HEK293 (cell line): ENCODE data around the gene SIRPA.
A peak's percentile ranks its signal among the peaks of the same experiment; 100 is the strongest.

Source experiments
- CTCF ChIA-PET: fragments of 350-600 bp; formaldehyde crosslinking; extraction: SDS; loops from one replicate; lab custom pipeline; 2021; ENCODE audit warnings: antibody characterized with exemption; lab: Yijun Ruan, JAX
- POLR2A ChIA-PET: fragments of 300-600 bp; formaldehyde crosslinking; extraction: SDS; loops from one replicate; lab custom pipeline; 2020; ENCODE audit warnings: antibody characterized with exemption, inconsistent platforms; lab: Yijun Ruan, JAX
- H3K27ac ChIP-seq: fragments of 200-500 bp; sonication (Bioruptor generic); 2 replicates; pipeline ENCODE4 v1.5.1; 2014; ENCODE audit warnings: low read depth, low read length, control low read depth, inconsistent platforms; ENCODE audit errors: extremely low read depth
- H3K36me3 ChIP-seq, 2 experiments: fragments of 200-500 bp in 1 of 2; sonication (Bioruptor generic) in 1 of 2; 1 replicate in 1 of 2; 2 replicates in 1 of 2; pipeline ENCODE4 v1.5.1; 2014 to 2017; ENCODE audit warnings: inconsistent platforms in 2 of 2, low read length in 2 of 2; ENCODE audit not compliant: control insufficient read depth in 2 of 2, insufficient read depth in 1 of 2
- H3K4me1 ChIP-seq: fragments of 200-500 bp; sonication (Bioruptor generic); 2 replicates; pipeline ENCODE4 v1.5.1; 2014; ENCODE audit warnings: mild to moderate bottlenecking, low read length, inconsistent platforms; ENCODE audit not compliant: control insufficient read depth, insufficient read depth
- H3K4me3 ChIP-seq: 2 replicates; pipeline ENCODE4 v1.5.1; 2011; ENCODE audit warnings: low read depth, mild to moderate bottlenecking, control low read depth, low read length, moderate library complexity
- H3K9me3 ChIP-seq: fragments of 200-500 bp; sonication (Bioruptor generic); 2 replicates; pipeline ENCODE4 v1.5.1; 2014; ENCODE audit warnings: low read depth, low read length, inconsistent platforms; ENCODE audit not compliant: control insufficient read depth, insufficient read depth
- FEZF1 ChIP-seq: fragments of 450-650 bp; formaldehyde crosslinking; IDR thresholded peaks from 2 replicates; pipeline ENCODE4 v1.5.1; 2016; ENCODE audit warnings: missing biosample characterization, missing genetic modification characterization
- GLI2 ChIP-seq: fragments of 450-650 bp; formaldehyde crosslinking; IDR thresholded peaks from 2 replicates; pipeline ENCODE4; 2017; ENCODE audit warnings: missing biosample characterization, missing genetic modification characterization, low read depth, borderline replicate concordance
- HIC1 ChIP-seq: fragments of 450-650 bp; formaldehyde crosslinking; IDR thresholded peaks from 2 replicates; pipeline ENCODE4 v1.5.1; 2016; ENCODE audit warnings: missing biosample characterization, missing genetic modification characterization
- HOXA7 ChIP-seq: sonication (generic); formaldehyde crosslinking; IDR thresholded peaks from 2 replicates; pipeline ENCODE4 v1.8.1; 2022; ENCODE audit warnings: missing genetic modification reagents, borderline replicate concordance
- IKZF3 ChIP-seq: fragments of 450-650 bp; IDR thresholded peaks from 2 replicates; pipeline ENCODE4 v1.5.0; 2018; ENCODE audit warnings: missing biosample characterization, mild to moderate bottlenecking, missing genetic modification characterization, moderate library complexity
- SETDB1 ChIP-seq: IDR thresholded peaks from one replicate; pipeline ENCODE4 v1.6.1; 2017; ENCODE audit warnings: mild to moderate bottlenecking, low read length, moderate library complexity, mixed read lengths; ENCODE audit not compliant: insufficient read length
- ZNF292 ChIP-seq: fragments of 450-650 bp; formaldehyde crosslinking; IDR thresholded peaks from 2 replicates; pipeline ENCODE4 v1.5.1; 2016; ENCODE audit warnings: low read depth, missing biosample characterization, missing genetic modification characterization, borderline replicate concordance
- ZNF404 ChIP-seq: fragments of 450-650 bp; formaldehyde crosslinking; IDR thresholded peaks from 2 replicates; pipeline ENCODE4 v1.5.1; 2017; ENCODE audit warnings: missing biosample characterization, missing genetic modification characterization
- ZNF426 ChIP-seq: fragments of 450-650 bp; formaldehyde crosslinking; IDR thresholded peaks from 2 replicates; pipeline ENCODE4 v1.5.1; 2017; ENCODE audit warnings: missing biosample characterization, missing genetic modification characterization, mild to moderate bottlenecking, inconsistent platforms, moderate library complexity
- ZNF449 ChIP-seq: fragments of 450-650 bp; formaldehyde crosslinking; IDR thresholded peaks from 2 replicates; pipeline ENCODE4 v1.5.1; 2017; ENCODE audit warnings: missing biosample characterization, mild to moderate bottlenecking, missing genetic modification characterization, moderate library complexity
- ZNF623 ChIP-seq: fragments of 450-650 bp; formaldehyde crosslinking; IDR thresholded peaks from 2 replicates; pipeline ENCODE4 v1.5.1; 2016; ENCODE audit warnings: missing biosample characterization, missing genetic modification characterization
- ZNF624 ChIP-seq: fragments of 450-650 bp; formaldehyde crosslinking; IDR thresholded peaks from 2 replicates; pipeline ENCODE4 v1.5.1; 2017; ENCODE audit warnings: missing biosample characterization, missing genetic modification characterization
- ZNF658 ChIP-seq: fragments of 450-650 bp; formaldehyde crosslinking; IDR thresholded peaks from 2 replicates; pipeline ENCODE4; 2016; ENCODE audit warnings: missing biosample characterization, missing genetic modification characterization
- ZNF664 ChIP-seq: fragments of 450-650 bp; formaldehyde crosslinking; IDR thresholded peaks from 2 replicates; pipeline ENCODE4 v1.5.1; 2016; ENCODE audit warnings: missing biosample characterization, missing genetic modification characterization
- ZNF785 ChIP-seq: fragments of 450-650 bp; formaldehyde crosslinking; IDR thresholded peaks from 2 replicates; pipeline ENCODE4 v1.5.1; 2016; ENCODE audit warnings: missing biosample characterization, missing genetic modification characterization
- TF ChIP-seq, protein P1 (sequence below): fragments of 450-650 bp; formaldehyde crosslinking; IDR thresholded peaks from 2 replicates; pipeline ENCODE4 v1.5.1; 2016; ENCODE audit warnings: missing biosample characterization, missing genetic modification characterization

SIRPA gene

GRCh38 chr20:1885940-1886693, 9.1 kb upstream of the SIRPA start:
- Histone ChIP-seq H3K9me3 (no peaks in the 10 kb centered on the region), H3K27ac (no peak overlapping the region), H3K4me3 (no peak overlapping the region), H3K36me3 (no peaks in the 10 kb centered on the region), H3K4me1 (no peaks in the 10 kb centered on the region)
- peak; percentile 69; the same call in 1 of the 2 replicates for TF ChIP-seq ZNF664 (tag by site-specific recombination)
- TF ChIP-seq HIC1 (tag by site-specific recombination) = no peak
- ChIA-PET CTCF (interaction anchor here (0.6 to 1.5 kb wide), 3 partner anchors 14 to 84 kb away, joined by 3 read pairs; no protein-coding TSS in a partner anchor), POLR2A (no interaction called here)

DNA sequence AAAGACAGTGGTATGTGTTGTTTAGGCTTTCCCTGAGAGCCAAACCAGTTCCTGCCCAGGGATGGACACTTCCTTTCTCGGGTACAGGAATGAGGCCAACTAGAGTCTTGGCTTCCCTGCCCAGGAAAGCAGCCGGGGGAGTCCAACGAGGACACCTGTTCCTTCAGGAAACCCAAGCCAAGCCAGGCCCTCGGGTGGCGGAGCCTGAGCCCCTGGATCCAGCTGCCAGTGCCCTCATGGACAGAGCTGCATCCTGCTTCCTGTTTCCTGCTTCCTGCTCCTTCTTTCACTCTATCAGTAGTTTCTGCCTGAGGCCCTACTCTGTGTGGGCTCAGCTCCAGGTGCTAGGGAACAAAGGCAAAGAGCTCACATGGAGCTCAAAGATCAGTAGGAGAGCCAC, 7.9 kb upstream of the SIRPA start:
- TF ChIP-seq, protein P1, sequence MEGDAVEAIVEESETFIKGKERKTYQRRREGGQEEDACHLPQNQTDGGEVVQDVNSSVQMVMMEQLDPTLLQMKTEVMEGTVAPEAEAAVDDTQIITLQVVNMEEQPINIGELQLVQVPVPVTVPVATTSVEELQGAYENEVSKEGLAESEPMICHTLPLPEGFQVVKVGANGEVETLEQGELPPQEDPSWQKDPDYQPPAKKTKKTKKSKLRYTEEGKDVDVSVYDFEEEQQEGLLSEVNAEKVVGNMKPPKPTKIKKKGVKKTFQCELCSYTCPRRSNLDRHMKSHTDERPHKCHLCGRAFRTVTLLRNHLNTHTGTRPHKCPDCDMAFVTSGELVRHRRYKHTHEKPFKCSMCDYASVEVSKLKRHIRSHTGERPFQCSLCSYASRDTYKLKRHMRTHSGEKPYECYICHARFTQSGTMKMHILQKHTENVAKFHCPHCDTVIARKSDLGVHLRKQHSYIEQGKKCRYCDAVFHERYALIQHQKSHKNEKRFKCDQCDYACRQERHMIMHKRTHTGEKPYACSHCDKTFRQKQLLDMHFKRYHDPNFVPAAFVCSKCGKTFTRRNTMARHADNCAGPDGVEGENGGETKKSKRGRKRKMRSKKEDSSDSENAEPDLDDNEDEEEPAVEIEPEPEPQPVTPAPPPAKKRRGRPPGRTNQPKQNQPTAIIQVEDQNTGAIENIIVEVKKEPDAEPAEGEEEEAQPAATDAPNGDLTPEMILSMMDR (tag by site-specific recombination) = no peak
- TF ChIP-seq IKZF3 (tag by site-specific recombination) (no peak), GLI2 (no peak), ZNF404 (tag by site-specific recombination) (no peak), ZNF658 (tag by site-specific recombination) (no peak), ZNF624 (no peak), ZNF785 (tag by site-specific recombination) (no peak), SETDB1 (no peak), HOXA7 (CRISPR knock-in tag) (no peak), ZNF449 (tag by site-specific recombination) (no peak), ZNF292 (tag by site-specific recombination) (no peak), FEZF1 (tag by site-specific recombination) (no peak)
- peaks cover 6% of the 10 kb centered on the region for H3K4me1 ChIP-seq
- no peaks in the 10 kb centered on the region for H3K9me3 ChIP-seq
- no peak overlapping the region for H3K4me3 ChIP-seq
- H3K27ac ChIP-seq = no peak overlapping the region
- CTCF ChIA-PET = interaction anchor here (0.6 to 1.5 kb wide), 2 partner anchors 13 to 1388 kb away, joined by 3 to 4 read pairs; no protein-coding TSS in a partner anchor
- POLR2A ChIA-PET = interaction anchor here (1.6 kb wide), 1 partner anchor 87 kb away, joined by 3 read pairs; no protein-coding TSS in a partner anchor
- no peaks in the 10 kb centered on the region for H3K36me3 ChIP-seq

GRCh38 chr20:1887756-1888155, 7.5 kb upstream of the SIRPA start:
- no peak overlapping the region for H3K4me3 ChIP-seq
- CTCF ChIA-PET = interaction anchor here (0.6 to 1.5 kb wide), 2 partner anchors 12 to 1388 kb away, joined by 3 to 4 read pairs; no protein-coding TSS in a partner anchor
- no peaks in the 10 kb centered on the region for H3K36me3 ChIP-seq
- no peaks in the 10 kb centered on the region for H3K9me3 ChIP-seq
- no peak overlapping the region for H3K27ac ChIP-seq
- POLR2A ChIA-PET = interaction anchor here (1.6 to 3.6 kb wide), 2 partner anchors 9 to 88 kb away, joined by 3 to 10 read pairs; no protein-coding TSS in a partner anchor
- peaks cover 10% of the 10 kb centered on the region for H3K4me1 ChIP-seq
- TF ChIP-seq ZNF426 (no peak), ZNF623 (peak; percentile 94)
